HG02571 (cell line): ENCODE data around the gene PCSK6.
"Not testable (repeated sequence)": the region's sequence is repeated elsewhere in the genome, so short reads cannot be mapped to it uniquely, and the experiment has no call there.

Experiments
- ATAC-seq: cut with Tn5 transposase; IDR thresholded peaks from one replicate; pipeline ENCODE4 v1.9.1; 2021; ENCODE audit warnings: mild to moderate bottlenecking, moderate library complexity; ENCODE audit not compliant: unreplicated experiment

The PCSK6 gene

GRCh38 chr15:101434032-101434920 is 55.2 kb downstream of the PCSK6 start:
- no peak for ATAC-seq

DNA sequence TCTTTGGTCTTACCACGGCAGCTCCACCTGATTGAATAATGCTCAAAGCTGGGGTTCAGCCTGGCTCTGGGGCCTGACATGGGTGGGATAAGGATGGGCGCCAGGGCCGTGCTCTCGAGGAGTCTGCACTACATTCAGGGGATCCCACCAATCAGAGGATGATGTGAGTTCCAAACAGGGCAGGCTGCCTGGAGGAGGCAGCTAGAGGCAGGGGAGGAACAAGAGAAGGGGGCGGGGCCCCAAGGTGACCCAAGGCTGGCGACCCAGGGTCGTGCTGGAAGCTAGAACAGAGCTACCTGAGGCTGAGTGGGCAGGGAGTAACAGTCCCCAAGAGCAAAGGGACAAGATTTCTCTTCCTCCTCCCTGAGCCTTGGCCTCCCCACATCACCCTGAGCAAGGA is 56.1 kb downstream of the PCSK6 start:
- ATAC-seq = no peak

GRCh38 chr15:101432982-101433381 is 56.5 kb downstream of the PCSK6 start:
- ATAC-seq = no peak

- no peak for ATAC-seq
Observed at GRCh38 chr15:101431748-101432147, 57.8 kb downstream of the PCSK6 start.

GRCh38 chr15:101431301-101431700 is 58.2 kb downstream of the PCSK6 start:
- ATAC-seq = no peak

DNA sequence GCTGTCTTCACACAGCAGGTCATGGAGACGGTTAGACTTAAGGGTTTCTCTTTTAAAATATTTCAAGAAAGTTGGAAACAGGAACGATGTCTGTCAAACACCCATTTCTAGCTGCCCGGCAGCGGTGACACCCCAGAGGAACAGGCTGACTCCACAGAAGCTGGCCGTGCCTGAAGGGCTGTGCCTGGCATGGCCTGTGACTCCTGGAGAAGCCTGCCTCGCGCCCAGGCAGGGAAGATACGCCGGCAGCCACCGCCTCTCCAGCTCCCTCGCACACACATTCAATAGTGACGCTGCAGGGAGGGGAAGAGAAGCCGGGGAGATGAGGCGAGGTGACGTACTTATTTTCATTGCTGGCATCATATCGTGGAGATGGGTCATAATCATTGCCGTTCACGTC is 59.9 kb downstream of the PCSK6 start:
- no peak for ATAC-seq

GRCh38 chr15:101429191-101429590 is 60.3 kb downstream of the PCSK6 start:
- ATAC-seq = no peak

DNA sequence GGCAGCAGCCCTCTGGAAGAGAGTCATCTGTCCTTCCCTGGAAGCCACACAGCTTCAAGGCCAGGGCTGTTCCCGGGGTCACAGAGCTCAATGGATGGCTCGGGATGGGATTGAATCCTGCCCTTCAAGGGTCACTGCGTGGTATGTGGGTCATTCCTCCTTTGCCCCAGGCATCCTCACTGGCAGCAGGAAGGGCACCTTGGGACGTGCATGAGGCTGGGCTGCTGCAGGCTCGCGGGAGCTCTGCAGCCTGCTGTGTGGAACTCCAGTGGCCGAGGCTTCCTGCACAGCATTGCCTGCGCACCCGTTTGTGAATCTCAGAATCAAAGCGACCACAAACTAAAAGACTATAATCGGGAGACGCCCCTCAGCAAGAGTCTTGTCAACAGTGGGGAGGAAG is 60.7 kb downstream of the PCSK6 start:
- ATAC-seq = no peak

GRCh38 chr15:101427606-101428487 is 61.7 kb downstream of the PCSK6 start:
- no peak for ATAC-seq

DNA sequence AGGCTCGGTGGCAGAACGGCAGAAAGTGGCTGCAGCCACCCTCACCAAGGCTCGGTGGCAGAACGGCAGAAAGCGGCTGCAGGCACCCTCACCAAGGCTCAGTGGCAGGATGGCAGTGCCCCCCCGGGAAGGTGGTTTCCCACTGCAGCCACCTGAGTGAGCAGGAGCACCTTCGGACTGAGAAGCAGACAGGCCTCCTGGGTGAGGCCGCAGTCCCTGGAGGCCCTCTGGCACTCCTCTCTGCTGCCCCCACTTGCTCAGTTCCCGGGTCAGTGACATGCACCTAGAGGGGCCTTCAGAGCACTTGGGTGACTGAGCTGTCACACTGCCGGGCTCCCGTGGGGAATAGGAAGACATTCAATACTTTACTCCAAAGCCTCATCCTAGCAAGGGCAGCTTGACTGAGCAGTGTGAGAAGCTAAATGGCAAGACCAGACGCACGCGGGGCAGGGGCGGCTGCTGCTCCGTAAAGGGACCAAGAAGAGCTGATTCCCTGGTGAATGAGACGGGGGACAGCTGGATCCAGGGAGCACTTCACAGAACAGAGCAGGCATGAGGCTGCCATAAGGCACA is 62.7 kb downstream of the PCSK6 start:
- no peak for ATAC-seq

DNA sequence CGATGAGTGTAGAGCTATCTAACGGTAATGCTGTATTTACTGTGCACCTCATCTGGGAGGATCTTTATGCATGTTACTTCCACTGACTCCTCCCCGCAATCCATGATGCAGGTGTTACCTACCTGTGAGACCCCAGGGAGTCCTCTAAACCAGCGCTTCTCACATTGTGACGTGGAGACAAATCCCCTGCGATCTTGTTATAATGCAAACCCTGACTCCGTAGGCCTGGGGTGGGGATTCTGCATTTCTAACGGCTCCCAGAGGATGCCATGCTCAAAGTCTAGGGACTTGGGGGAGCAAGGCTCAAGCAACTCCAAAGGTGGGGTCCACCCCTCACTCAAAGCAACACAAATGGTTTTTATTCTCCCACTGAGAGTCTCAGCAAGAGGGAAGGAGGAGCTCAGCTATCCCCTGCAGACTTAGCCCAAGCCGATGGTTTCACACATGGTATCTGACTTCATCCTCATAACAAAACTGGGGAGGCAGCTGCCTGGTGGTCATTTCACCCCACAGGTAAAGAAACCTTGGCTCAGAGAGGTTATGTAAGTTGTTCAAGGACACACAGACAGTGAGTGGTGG is 63.6 kb downstream of the PCSK6 start:
- ATAC-seq = no peak

GRCh38 chr15:101424984-101425383 is 64.5 kb downstream of the PCSK6 start:
- ATAC-seq = no peak

DNA sequence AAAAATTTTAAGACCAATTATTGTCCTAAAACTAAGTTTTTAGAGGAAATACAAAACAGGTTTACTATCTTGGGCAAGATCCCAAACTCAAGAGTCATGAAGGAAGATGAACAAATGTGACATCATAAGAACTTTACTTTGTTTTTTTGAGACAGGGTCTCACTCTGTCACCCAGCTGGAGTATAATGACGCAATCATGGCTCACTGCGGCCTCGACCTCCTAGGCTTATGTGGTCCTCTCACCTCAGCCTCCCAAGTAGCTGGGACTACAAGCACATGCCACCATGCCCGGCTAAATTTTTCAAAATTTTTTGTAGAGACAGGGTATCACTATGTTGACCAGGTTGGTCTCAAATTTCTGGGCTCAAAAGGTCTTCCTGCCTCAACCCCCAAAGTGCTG is 69.3 kb downstream of the PCSK6 start:
- ATAC-seq = no peak

GRCh38 chr15:101416475-101416874 is 73.0 kb downstream of the PCSK6 start:
- ATAC-seq = not testable (repeated sequence)

- no peak for ATAC-seq
Observed at GRCh38 chr15:101413239-101413638, 76.3 kb downstream of the PCSK6 start.

GRCh38 chr15:101411581-101411980 is 77.9 kb downstream of the PCSK6 start:
- no peak for ATAC-seq

DNA sequence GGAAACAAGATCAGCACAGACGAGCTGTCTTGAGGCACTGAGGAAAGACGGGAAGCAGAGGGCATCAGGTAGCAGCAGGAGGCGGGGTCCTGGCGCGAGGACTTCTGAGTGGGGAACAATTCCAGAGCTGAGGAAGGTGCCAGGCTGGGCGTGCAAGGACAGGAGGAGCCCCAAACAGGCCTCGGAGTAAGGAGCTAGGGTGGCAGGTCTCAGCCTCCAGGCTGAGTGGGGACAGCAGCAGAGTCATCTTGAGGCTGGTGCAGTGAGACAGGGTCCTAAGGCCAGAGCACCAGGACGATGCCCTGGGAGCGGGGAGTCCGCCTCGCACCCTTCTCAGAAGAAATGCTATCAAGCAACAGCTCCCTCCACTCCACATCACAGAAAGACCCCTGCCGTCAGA is 78.4 kb downstream of the PCSK6 start:
- no peak for ATAC-seq

DNA sequence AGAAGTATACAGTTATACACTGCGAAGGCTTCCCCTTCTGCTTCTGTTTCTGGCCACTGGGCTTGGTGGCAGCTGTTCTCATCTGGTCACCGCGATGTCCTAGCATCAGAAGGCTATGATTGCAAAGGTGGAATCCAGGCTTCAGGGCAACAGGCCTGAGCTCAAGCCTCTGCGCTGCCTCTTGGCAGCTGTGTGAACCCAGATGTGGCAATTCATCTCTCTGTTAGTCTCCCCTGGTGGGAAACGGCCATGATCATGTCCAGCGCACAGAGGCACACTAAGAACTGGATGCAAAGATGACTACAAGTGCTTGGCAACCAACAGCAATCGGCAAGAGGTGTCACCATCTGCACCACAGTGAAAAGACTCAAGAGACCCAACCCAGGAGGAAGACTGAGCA is 78.9 kb downstream of the PCSK6 start:
- no peak for ATAC-seq

DNA sequence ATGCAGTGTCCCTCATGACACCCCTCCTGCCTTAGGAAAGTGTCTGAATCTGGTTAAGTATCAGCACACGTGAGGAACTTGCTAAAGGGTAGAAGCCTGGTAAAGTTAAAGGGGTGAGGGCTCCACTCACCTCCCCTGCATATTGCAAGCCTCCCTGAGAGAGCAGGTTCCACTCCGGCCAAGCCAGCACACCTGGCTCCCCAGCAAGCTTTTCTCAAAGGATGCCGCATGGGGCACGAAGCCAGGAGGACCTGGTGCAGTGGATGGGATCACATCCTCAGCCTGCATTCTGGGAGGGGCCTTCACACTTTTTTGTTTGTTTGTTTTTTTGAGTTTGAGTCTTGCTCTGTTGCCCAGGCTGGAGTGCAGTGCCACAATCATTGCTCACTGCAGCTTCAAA is 79.9 kb downstream of the PCSK6 start:
- ATAC-seq = no peak

GRCh38 chr15:101407966-101408775 is 81.3 kb downstream of the PCSK6 start:
- no peak for ATAC-seq
